ENCODE measurements around the gene LYSET.

GRCh38 chr14:93137864-93138263 is 47.3 kb upstream of the LYSET start:
- TF ChIP-seq POLR2A (IDR thresholded peaks at IDR 0.05; ENCODE audit: low read length) (no peak), GATA1 (IDR thresholded peaks at IDR 0.05; ENCODE audit: low read depth, low read length) (no peak)
